Hematopoietic multipotent progenitor cell (in vitro differentiated cells): Measurements from ENCODE around the gene RAB27B. TPM values are rescaled to one million over a fixed set of nuclear protein-coding genes. Genes with fewer than 3 reads are reported as not detected.

Experiments
- DNase-seq, 3 donors: peaks; one replicate each; pipeline ENCODE4 v3.0.0-alpha.2; 2011 to 2015; ENCODE audit warnings: low read depth in 2 of 3, low spot score in 2 of 3
- total RNA-seq: library from RNA; depleted of rRNA; stranded (reverse); fragments of >200 nt; gene quantifications from one replicate; pipeline ENCODE4 v1.2.3, GENCODE V29; 2012

Gene RAB27B
- total RNA-seq, 1 donor = 6.5 TPM

GRCh38 chr18:54859667-54860421, 31.6 kb downstream of the RAB27B start:
- no peak for DNase-seq

GRCh38 chr18:54860941-54861340, 32.7 kb downstream of the RAB27B start:
- peak in 2 of 3 donors; percentile 29 to 70 for DNase-seq

DNA sequence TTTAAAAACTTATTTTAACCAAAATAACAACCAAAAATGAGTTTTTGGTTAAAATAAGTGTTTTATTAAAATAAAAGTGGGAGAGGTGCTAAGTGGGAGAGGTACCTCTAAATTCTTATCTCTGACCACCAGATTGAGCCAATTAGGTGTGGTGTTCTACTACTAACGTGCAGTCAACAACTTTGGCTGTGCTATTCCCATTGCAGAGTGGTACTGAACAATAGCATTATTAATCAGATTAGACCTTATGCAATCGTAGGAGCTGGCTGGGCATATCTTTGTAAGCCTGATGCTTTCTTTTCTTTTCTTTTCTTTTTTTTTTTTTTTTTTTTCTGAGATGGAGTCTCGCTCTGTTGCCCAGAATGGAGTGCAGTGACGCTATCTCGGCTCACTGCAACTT, 38.9 kb downstream of the RAB27B start:
- DNase-seq = no peak

- peak in 2 of 3 donors; percentile 34 to 59 for DNase-seq
Measured at GRCh38 chr18:54871231-54871630, 43.0 kb downstream of the RAB27B start.

DNA sequence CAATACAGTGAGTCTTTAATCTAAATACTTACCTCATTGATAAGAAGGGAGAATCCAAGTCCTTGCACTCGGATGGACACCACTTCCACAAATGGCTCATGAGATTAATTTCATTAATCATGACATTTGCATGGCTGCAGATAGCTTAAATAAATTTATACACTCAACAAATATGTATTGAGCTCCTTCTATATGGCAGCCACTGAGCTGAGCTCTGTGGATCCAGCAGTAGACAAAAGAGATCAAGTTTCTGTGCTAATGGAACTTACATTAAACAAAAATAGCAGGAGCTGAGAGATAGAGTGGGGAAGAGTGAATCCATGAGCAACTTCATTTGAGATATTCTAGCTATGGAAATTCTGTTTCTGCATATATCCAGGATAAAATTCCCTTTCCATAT, 44.4 kb downstream of the RAB27B start:
- DNase-seq = no peak

GRCh38 chr18:54873884-54874255, 45.6 kb downstream of the RAB27B start:
- DNase-seq = no peak

DNA sequence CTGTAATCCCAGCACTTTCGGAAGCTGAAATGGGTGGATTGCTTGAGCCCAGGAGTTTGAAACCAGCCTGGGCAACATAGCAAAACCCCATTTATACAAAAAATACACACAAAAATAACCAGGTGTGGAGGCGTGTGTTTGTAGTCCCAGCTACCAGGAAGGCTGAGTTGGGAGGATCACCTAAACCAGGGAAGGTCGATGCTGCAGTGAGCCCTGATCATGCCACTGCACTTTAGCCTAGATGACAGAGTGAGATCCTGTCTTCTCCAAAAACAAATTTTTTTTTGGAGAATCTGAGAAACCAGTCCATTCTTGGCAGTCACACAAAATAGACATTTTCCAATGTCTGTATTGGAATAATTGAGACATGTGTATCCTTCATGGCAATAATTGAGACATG, 46.8 kb downstream of the RAB27B start:
- DNase-seq = no peak

GRCh38 chr18:54877076-54877475, 48.8 kb downstream of the RAB27B start:
- no peak for DNase-seq

DNA sequence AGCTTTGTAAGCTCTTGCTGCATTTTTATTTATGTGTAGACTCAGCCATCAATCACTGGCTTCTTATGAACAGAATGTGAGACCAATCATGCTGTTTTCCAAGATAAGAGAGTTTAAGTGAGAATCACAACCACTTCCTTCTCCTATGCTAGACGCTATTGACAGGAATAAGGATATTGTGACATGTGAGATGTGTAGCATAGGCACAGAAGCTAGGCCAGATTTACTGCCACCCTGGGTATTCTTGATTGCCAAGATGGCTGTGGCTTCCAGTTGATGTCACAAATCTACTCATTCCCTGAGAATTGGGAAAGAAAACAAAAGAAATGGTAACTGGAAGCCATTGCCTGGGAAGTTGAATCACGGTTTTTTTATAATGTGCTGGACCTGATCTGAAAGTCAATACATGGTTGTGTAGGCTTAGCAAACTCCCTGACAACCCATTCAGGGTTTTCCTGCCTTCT, 49.9 kb downstream of the RAB27B start:
- peak in 1 of 3 donors; percentile 41 for DNase-seq

- DNase-seq = no peak
Measured at GRCh38 chr18:54878659-54879358, 50.5 kb downstream of the RAB27B start.

DNA sequence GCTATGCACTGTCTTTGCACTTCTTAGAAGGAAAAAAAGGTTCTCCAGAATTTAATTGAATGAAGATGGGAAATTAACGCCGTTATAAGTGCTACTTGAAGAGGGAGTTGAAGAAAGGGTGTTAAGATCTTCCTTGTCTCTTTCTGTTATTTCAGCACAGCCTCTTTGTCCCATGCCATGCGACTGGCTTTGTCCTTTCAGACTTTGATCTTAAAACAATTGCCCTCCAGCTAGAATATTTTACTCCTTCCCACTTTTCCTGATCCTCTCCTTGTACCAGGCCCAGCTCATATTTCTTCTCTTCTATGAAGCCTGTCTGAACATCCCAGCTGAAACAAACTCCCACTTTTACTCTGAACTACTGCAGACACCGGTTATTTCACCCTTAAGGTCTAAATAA, 51.4 kb downstream of the RAB27B start:
- no peak for DNase-seq

DNA sequence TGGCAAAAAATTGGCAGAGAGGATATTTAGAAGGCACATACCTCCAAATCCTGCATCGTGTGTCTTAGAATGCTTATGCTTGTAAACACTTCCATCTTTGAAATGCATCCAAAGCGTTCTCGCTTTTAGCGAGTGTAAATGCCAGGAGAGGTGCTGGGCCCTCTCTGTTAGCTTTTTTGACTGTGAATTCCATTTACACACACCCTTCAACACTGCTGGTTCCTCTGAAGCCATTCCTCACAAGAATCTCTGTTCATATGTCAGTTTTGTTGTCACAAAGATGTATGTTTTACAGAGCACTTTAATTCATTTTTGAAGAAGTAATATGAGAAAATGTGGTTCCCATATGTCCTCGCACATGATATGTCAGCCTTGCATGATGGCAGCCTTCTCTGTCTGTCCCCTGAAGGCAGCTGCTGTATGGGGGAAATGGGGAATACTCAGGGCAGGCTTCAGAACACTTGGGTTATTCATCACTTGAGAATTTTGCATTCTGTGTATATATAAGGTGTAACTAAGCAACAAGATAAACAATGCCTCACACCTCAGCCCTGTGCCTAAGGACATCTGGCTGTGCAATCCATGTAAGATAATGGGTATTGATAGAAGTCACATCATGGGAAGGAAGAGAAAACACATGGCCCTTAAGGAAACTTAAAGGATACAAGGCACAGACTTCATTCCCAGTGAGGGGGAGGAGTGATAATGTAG, 52.3 kb downstream of the RAB27B start:
- DNase-seq = no peak

DNA sequence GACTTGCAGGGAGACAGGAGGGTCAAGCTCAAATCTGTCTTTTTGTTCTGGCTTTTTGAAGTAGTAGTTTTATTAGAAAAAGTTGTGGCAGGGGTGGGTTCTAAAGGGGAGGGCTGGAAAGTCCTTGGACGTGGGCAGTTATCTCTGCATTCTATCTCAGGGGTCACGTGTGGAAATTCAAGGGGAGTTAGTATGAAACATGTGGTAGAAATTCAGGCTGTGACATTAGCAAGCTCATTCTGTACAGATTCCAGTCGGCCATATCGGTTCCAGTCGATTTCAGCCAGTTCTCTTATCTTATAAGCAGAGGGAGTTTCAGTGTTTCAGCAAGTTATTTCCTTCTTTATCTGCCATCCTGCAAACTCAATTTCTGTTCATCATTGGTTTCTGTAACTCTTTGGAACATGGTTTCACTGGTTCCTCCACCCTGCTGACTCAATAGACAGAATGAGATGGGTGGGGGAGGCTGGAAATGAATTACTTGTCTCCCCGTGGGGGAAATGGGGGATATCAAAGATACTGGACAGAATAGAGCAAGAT, 53.0 kb downstream of the RAB27B start:
- no peak for DNase-seq

DNA sequence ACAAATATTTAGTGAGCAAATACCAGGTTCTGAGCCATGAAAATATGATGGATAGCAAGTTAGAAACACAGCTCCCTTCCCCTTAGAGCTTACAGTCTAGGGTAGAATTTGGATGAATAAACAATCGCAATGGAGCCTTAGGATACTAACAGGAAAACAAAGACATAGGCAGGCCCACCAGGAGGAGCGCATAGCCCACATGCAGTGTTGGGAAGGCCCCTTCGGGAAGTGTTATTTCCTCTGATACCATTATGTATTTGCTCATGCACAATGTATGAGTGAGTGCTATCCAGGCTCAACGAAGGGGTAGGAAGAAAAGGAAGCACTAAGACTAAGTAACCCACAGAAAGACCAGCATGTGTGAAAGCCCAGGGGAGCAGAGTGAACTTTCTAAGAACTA, 54.0 kb downstream of the RAB27B start:
- DNase-seq = no peak

DNA sequence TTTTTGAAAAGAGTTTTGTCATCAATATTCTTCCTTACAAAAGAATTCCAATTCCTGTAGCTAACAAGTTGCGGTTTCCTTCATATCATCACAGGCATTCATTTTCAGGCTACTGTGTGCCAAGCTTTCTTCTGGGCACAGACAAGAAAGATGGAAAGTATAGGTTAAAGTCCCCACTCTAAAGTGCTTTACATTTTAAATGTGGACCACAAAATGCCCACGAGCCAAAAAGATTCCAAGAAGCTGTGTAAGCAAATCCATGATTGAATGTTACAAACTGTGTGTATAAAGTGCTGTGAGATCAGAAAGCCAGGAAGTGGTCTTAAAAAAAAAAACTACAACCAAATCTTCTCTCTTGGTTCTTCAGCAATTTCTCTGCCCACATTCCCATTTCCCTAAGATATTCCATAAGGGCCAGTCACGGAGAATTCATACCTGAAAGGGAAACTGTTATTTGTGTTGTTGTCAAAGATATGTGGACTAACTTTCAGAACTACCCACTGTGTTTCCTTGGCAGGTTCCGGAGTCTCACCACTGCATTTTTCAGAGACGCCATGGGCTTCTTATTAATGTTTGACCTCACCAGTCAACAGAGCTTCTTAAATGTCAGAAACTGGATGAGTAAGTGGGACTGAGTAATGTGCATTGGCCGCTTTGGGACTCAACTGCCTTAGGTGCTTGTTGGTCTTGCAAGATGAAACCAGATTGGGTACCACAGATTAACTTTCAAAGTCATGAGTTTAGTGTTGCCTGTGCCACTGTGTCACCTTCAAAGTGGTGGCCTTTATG, 55.7 kb downstream of the RAB27B start:
- DNase-seq = no peak

DNA sequence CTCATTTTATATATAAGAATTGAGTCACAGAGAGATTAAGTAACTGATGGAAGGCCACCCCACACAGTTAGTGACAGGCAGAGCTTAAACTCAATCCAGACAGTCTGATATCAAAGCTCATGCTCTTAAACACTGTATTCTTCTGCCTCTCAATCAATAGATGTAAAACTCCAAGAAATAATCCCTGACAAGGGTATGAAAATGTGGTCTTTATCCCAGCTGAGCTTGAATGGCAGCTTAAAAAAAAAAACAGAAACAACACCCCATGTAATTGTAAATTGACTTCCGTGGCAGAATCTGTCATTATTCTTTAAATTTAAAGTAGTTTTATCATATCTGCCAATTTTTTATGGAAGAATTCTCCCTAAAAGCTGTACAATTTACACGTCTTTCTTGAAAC, 60.1 kb downstream of the RAB27B start:
- no peak for DNase-seq

DNA sequence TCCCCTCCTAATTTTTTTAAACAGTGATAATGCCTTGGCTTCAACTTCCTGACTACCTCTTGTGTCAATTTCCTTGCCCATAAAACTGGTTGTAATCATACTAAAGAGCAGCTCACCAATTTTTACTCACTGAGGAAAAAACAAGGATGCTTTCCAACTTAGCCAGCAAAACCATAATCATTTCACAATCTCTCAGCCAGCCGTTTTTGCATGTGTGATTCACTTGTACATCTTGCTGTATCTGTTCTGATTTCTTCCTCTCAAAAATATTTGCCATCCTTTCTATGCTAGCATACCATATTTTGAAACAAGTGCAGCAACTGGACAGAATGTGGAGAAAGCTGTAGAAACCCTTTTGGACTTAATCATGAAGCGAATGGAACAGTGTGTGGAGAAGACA, 60.7 kb downstream of the RAB27B start:
- no peak for DNase-seq

DNA sequence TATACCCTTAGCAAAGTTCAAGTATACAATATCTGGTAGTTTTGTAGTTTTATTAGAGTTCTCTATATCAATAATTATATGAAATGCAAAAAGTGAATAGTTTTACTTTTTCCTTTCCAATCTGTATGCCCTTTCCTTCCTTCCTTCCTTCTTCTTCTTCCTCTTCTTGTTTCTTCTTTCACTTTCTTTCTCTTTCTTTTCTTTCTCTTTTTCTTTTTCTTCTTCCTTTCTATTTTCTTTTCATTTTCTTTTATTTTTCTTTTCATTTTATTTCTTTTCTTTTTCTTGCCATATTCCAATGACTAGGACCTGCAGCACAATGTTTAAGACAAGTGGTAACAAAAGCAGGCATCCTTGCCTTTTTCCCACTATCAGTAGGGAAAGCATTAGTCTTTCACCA, 71.2 kb downstream of the RAB27B start:
- DNase-seq = no peak

DNA sequence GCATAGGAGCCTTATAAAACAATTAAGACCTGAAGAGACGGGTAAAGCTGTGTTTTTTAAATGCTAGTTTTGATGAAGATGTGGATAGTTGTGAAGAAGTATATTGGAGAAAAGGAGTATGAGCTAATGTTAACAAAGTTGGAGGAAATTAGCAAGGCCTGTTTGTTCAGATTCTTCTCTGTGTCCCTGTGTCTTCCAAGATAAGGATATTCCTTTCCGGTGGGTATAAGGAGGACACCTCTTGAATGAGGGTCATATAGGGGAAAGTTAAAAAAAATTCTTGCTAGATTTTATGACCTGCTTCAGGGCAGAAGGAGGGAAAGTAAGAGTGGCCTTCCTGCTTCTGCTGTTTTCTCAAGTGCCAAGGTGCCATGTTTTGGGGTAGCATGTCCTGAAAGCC, 72.0 kb downstream of the RAB27B start:
- no peak for DNase-seq

- no peak for DNase-seq
Measured at GRCh38 chr18:54904581-54904980, 76.3 kb downstream of the RAB27B start.

- no peak for DNase-seq
Measured at GRCh38 chr18:54905629-54906028, 77.4 kb downstream of the RAB27B start.
